ENCODE data around the gene BFSP1. TPM values are rescaled to one million over a fixed set of nuclear protein-coding genes. Genes with fewer than 3 reads are reported as not detected.

Gene BFSP1
- total and polyA plus RNA-seq, 2 donors (not counting 3 experiments of a cell fraction or from before 2014, with no cell fraction given): 3.1 to 5.2 TPM

GRCh38 chr20:17558941-17559304, 27.7 kb upstream of the BFSP1 start:
- no peak overlapping the region for H3K4me3 ChIP-seq (replicated peaks in 1 of 3; ENCODE audit: insufficient read depth in 1 of 3, low read depth in 1 of 3, low read length in 3 of 3)
- H4K20me1 ChIP-seq (replicated peaks; ENCODE audit: control insufficient read depth, extremely low read depth, insufficient read depth, low read length): no peaks in the 10 kb centered on the region
- TSS peak; percentile 70 for BruUV-seq (replicated peaks)
- FAIRE-seq: no peak
- no peaks in the 10 kb centered on the region for H3K36me3 ChIP-seq (ENCODE audit: control insufficient read depth in 2 of 2, extremely low read depth in 1 of 2, insufficient read depth in 2 of 2, low read length in 2 of 2)
- dilution Hi-C loops (cut with MboI; ENCODE audit: extremely low pct_ligation_motif_present, low sequenced_read_pairs) (no loop called here), intact Hi-C loops (cut with micrococcal nuclease) (loop anchor here (1.0 kb wide), 1 partner anchor 10 kb away; no protein-coding TSS in a partner anchor)
- no peaks in the 10 kb centered on the region for H3K9me1 ChIP-seq (replicated peaks; ENCODE audit: control insufficient read depth, extremely low read depth, insufficient read depth, low read length)
- ChIA-PET CTCF (interaction anchor here (1.4 to 5.0 kb wide), 5 partner anchors 12 to 23 kb away, joined by 3 to 30 read pairs (median 20); partner anchors contain the start of gene DSTN), POLR2A (interaction anchor here (3.7 kb wide), 1 partner anchor 11 kb away, joined by 22 read pairs; the partner anchor contains the start of gene DSTN)
- TF ChIP-seq FOS (IDR thresholded peaks at IDR 0.05; ENCODE audit: borderline replicate concordance, insufficient read depth, low read length) (no peak), JUN (IDR thresholded peaks at IDR 0.05; ENCODE audit: borderline replicate concordance, insufficient read depth, insufficient read length, low read depth) (no peak), EZH2 (IDR thresholded peaks at IDR 0.05; ENCODE audit: borderline replicate concordance, low read depth, low read length, severe bottlenecking) (no peak), CTCF (IDR thresholded peaks at IDR 0.05; ENCODE audit: extremely low read depth in 1 of 2, insufficient read depth in 1 of 2, low read depth in 1 of 2, low read length in 2 of 2) (no peak), POLR2AphosphoS5 (IDR thresholded peaks at IDR 0.05; ENCODE audit: insufficient read depth, low read depth, low read length) (no peak), MYC (IDR thresholded peaks at IDR 0.05; ENCODE audit: low read depth, low read length) (no peak), GATA2 (IDR thresholded peaks at IDR 0.05; ENCODE audit: insufficient read depth, insufficient read length, low read depth, low read length) (no peak), MAX (IDR thresholded peaks at IDR 0.05; ENCODE audit: insufficient read depth, insufficient read length) (no peak), POLR2A (IDR thresholded peaks at IDR 0.05; ENCODE audit: low read depth, low read length) (no peak)
- peak overlapping the region; percentile 78 for H3K9ac ChIP-seq (replicated peaks; ENCODE audit: extremely low read depth, insufficient read depth, low read length)
- DNase-seq (ENCODE audit: low read depth, low spot score): no peak
- H3K9me3 ChIP-seq (replicated peaks; ENCODE audit: control insufficient read depth, insufficient read depth, low read length): no peaks in the 10 kb centered on the region
- H3K27me3 ChIP-seq (ENCODE audit: control insufficient read depth in 2 of 2, insufficient read depth in 2 of 2, low read length in 2 of 2): no peaks in the 10 kb centered on the region
- no peaks in the 10 kb centered on the region for H3K79me2 ChIP-seq (ENCODE audit: control insufficient read depth, insufficient read depth, low read length)
- peaks cover 41% of the 10 kb centered on the region for H3K4me1 ChIP-seq (ENCODE audit: control insufficient read depth, extremely low read depth, insufficient read depth, low read length)
- H2AFZ ChIP-seq (ENCODE audit: low read depth, low read length): peak overlapping the region; percentile 6
- H3K4me2 ChIP-seq (ENCODE audit: insufficient read depth, low read length): peak overlapping the region; percentile 60
- H3K27ac ChIP-seq (ENCODE audit: insufficient read depth, low read depth, low read length): peak overlapping the region; percentile 96

Data from endothelial cell of umbilical vein (primary cell).